Measurements from ENCODE around the gene TBX2.

The TBX2 gene

GRCh38 chr17:61409301-61410112 is 9.9 kb downstream of the TBX2 start:
- peaks cover 16% of the 10 kb centered on the region for H3K4me1 Mint-ChIP-seq
- DNase-seq = peak; percentile 79
- peak; percentile 10 for TF ChIP-seq CTCF (IDR thresholded peaks at IDR 0.05)
- no peaks in the 10 kb centered on the region for H3K9me3 Mint-ChIP-seq
- no peaks in the 10 kb centered on the region for H3K36me3 Mint-ChIP-seq (ENCODE audit: low read depth)
- peaks cover 88% of the 10 kb centered on the region for H3K27me3 Mint-ChIP-seq (ENCODE audit: low read depth, poor library complexity)
- no peak overlapping the region for H3K27ac Mint-ChIP-seq
- H3K4me3 Mint-ChIP-seq = peak overlapping the region; percentile 73

- Mint-ChIP-seq H3K27ac (no peak overlapping the region), H3K4me1 (peaks cover 16% of the 10 kb centered on the region), H3K4me3 (peak overlapping the region; percentile 73), H3K36me3 (ENCODE audit: low read depth) (no peaks in the 10 kb centered on the region), H3K9me3 (no peaks in the 10 kb centered on the region), H3K27me3 (ENCODE audit: low read depth, poor library complexity) (peaks cover 86% of the 10 kb centered on the region)
- peak; percentile 90 for DNase-seq
- TF ChIP-seq CTCF (IDR thresholded peaks at IDR 0.05) = peak; percentile 53
Observed at GRCh38 chr17:61410141-61411010, 10.7 kb downstream of the TBX2 start.

GRCh38 chr17:61411011-61411260 is 11.3 kb downstream of the TBX2 start:
- H3K36me3 Mint-ChIP-seq (ENCODE audit: low read depth) = no peaks in the 10 kb centered on the region
- no peaks in the 10 kb centered on the region for H3K9me3 Mint-ChIP-seq
- no peak for TF ChIP-seq CTCF (IDR thresholded peaks at IDR 0.05)
- H3K27ac Mint-ChIP-seq = no peak overlapping the region
- peaks cover 18% of the 10 kb centered on the region for H3K4me1 Mint-ChIP-seq
- peaks cover 86% of the 10 kb centered on the region for H3K27me3 Mint-ChIP-seq (ENCODE audit: low read depth, poor library complexity)
- DNase-seq = no peak
- H3K4me3 Mint-ChIP-seq = peak overlapping the region; percentile 71

GRCh38 chr17:61411261-61412142 is 11.9 kb downstream of the TBX2 start:
- peak; percentile 64 for DNase-seq
- no peaks in the 10 kb centered on the region for H3K36me3 Mint-ChIP-seq (ENCODE audit: low read depth)
- peak overlapping the region; percentile 73 for H3K4me3 Mint-ChIP-seq
- TF ChIP-seq CTCF (IDR thresholded peaks at IDR 0.05) = no peak
- H3K9me3 Mint-ChIP-seq = no peaks in the 10 kb centered on the region
- peaks cover 81% of the 10 kb centered on the region for H3K27me3 Mint-ChIP-seq (ENCODE audit: low read depth, poor library complexity)
- H3K27ac Mint-ChIP-seq = no peak overlapping the region
- H3K4me1 Mint-ChIP-seq = peaks cover 23% of the 10 kb centered on the region

- H3K4me1 Mint-ChIP-seq = peaks cover 25% of the 10 kb centered on the region
- H3K27ac Mint-ChIP-seq = no peak overlapping the region
Observed at GRCh38 chr17:61412143-61412859, 12.7 kb downstream of the TBX2 start.

More at GRCh38 chr17:61412143-61412859, 12.7 kb downstream of the TBX2 start:
- H3K36me3 Mint-ChIP-seq (ENCODE audit: low read depth) = no peaks in the 10 kb centered on the region
- H3K27me3 Mint-ChIP-seq (ENCODE audit: low read depth, poor library complexity) = peaks cover 73% of the 10 kb centered on the region
- peak; percentile 99 for TF ChIP-seq CTCF (IDR thresholded peaks at IDR 0.05)
- peak overlapping the region; percentile 75 for H3K4me3 Mint-ChIP-seq
- DNase-seq = peak; percentile 87
- H3K9me3 Mint-ChIP-seq = no peaks in the 10 kb centered on the region
